Measurements from ENCODE around the gene HFE. TPM values are rescaled to one million over a fixed set of nuclear protein-coding genes. Genes with fewer than 3 reads are reported as not detected.

Gene HFE
- total and polyA plus RNA-seq, 11 donors, result 1.6 to 13.9 (median 2.9) TPM

- Histone ChIP-seq H3K9me3 (no peaks in the 10 kb centered on the region), H3K36me3 (no peaks in the 10 kb centered on the region), H3K4me3 (peak overlapping the region; percentile 59 to 80 (median 74)), H3K27me3 (no peaks in the 10 kb centered on the region), H3K27ac (peak overlapping the region; percentile 81 to 98 (median 95)), H3K4me1 (peaks cover 0 to 24% (median 10%) of the 10 kb centered on the region in 12 donors)
- intact Hi-C loops (cut with DNase I), result loop anchor here in 3 of 10 donors (2.0 to 10.0 kb wide), 7 partner anchors 28 to 230 kb away; a partner anchor contains a TSS
- peak in 2 of 12 donors; percentile 5 to 22 for TF ChIP-seq CTCF (IDR thresholded peaks at IDR 0.05)
- TF ChIP-seq POLR2A (IDR thresholded peaks at IDR 0.05), result no peak
- WGBS, 4 donors, result 0 to 2% (median 1%) methylated on average over 31 of the region's 31 CpGs
- DNase-seq, result peak; percentile 80 to 92 (median 89)
- ATAC-seq, result peak; percentile 79 to 89 (median 84)
Measured at GRCh38 chr6:26054781-26055718, 32.2 kb upstream of the HFE start.

GRCh38 chr6:26055719-26056582, 31.3 kb upstream of the HFE start:
- TF ChIP-seq POLR2A (IDR thresholded peaks at IDR 0.05), result peak; percentile 60 to 95
- TF ChIP-seq CTCF (IDR thresholded peaks at IDR 0.05), result peak in 1 of 12 donors; percentile 8
- peak overlapping the region; percentile 81 to 98 (median 95) for H3K27ac ChIP-seq
- peak overlapping the region; percentile 59 to 80 (median 74) for H3K4me3 ChIP-seq
- DNase-seq (peak; percentile 89 to 94 (median 92)), ATAC-seq (peak; percentile 91 to 96 (median 95))
- H3K4me1 ChIP-seq, result peaks cover 0 to 24% (median 10%) of the 10 kb centered on the region in 12 donors
- intact Hi-C loops (cut with DNase I), result loop anchor here in 5 of 10 donors (1.0 to 10.0 kb wide), 9 partner anchors 29 to 229 kb away; a partner anchor contains a TSS
- H3K27me3 ChIP-seq, result no peaks in the 10 kb centered on the region
- WGBS, 4 donors, result 0 to 1% (median 0%) methylated on average over 43 to 51 of the region's 51 CpGs
- no peaks in the 10 kb centered on the region for H3K9me3 ChIP-seq
- H3K36me3 ChIP-seq, result no peaks in the 10 kb centered on the region

- H3K9me3 ChIP-seq, result no peaks in the 10 kb centered on the region
- intact Hi-C loops (cut with DNase I), result loop anchor here in 5 of 10 donors (1.0 to 10.0 kb wide), 7 partner anchors 46 to 228 kb away; a partner anchor contains a TSS
- H3K4me1 ChIP-seq, result peaks cover 0 to 24% (median 10%) of the 10 kb centered on the region in 12 donors
- peak in 3 of 5 donors; percentile 30 to 32 (median 31) for DNase-seq
- no peaks in the 10 kb centered on the region for H3K27me3 ChIP-seq
- ATAC-seq, result peak in 3 of 4 donors; percentile 34 to 40 (median 35)
- no peaks in the 10 kb centered on the region for H3K36me3 ChIP-seq
- H3K4me3 ChIP-seq, result peak overlapping the region; percentile 59 to 80 (median 74)
- 1 to 2% (median 1%) methylated on average over 14 of the region's 14 CpGs for WGBS, 4 donors
- TF ChIP-seq POLR2A (IDR thresholded peaks at IDR 0.05) (no peak), CTCF (IDR thresholded peaks at IDR 0.05) (no peak)
- H3K27ac ChIP-seq, result peak overlapping the region; percentile 81 to 98 (median 95)
Measured at GRCh38 chr6:26056583-26057350, 30.5 kb upstream of the HFE start.

Data from heart left ventricle (tissue), 16 donors.